ENCODE data around the gene GPR33.

DNA sequence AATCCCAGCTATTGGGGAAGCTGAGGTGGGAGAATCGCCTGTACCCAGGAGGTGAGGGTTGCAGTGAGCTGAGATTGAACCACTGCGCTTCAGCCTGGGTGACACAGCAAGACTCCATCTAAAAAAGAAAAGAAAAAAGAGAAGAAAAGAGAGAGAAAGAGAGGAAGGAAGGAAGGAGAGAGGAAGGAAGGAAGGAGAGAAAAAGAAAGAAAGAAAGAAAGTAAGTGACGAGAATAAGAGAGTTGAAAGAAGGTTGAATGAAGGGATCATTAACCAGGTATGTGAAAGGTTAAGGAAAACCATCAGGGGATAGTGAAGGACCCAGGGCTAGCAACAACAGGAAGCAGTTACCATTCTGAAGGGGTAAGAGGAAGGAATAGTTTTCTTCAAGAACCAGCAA lies 26.3 kb downstream of the GPR33 start:
- TF ChIP-seq CTCF (IDR thresholded peaks at IDR 0.05) (no peak), POLR2A (IDR thresholded peaks at IDR 0.05) (no peak)
